Hepatocyte (in vitro differentiated cells): Measurements from ENCODE around the gene PIK3CA. TPM values are rescaled to one million over a fixed set of nuclear protein-coding genes. Genes with fewer than 3 reads are reported as not detected.
A peak's percentile ranks its signal among the peaks of the same experiment; 100 is the strongest.

Experiments used
- DNase-seq: peaks from one replicate; pipeline ENCODE4 v3.0.0-alpha.2; 2016; ENCODE audit warnings: low spot score
- H2AFZ ChIP-seq: fragments of 200-600 bp; sonication (generic); 2 replicates; pipeline ENCODE4 v1.6.0; 2016; ENCODE audit warnings: antibody characterized with exemption, mild to moderate bottlenecking
- H3K27ac ChIP-seq: fragments of 200-600 bp; sonication (generic); 2 replicates; pipeline ENCODE4 v1.5.1; 2016; ENCODE audit warnings: mild to moderate bottlenecking
- H3K27me3 ChIP-seq: fragments of 200-600 bp; sonication (generic); 2 replicates; pipeline ENCODE4 v1.6.1; 2016
- H3K36me3 ChIP-seq: fragments of 200-600 bp; sonication (generic); replicated peaks from 2 replicates; pipeline ENCODE4 v1.5.1; 2016; ENCODE audit warnings: low read depth; ENCODE audit not compliant: insufficient read depth
- H3K4me1 ChIP-seq: fragments of 200-600 bp; sonication (generic); 2 replicates; pipeline ENCODE4 v1.5.1; 2016; ENCODE audit warnings: mild to moderate bottlenecking, moderate library complexity; ENCODE audit not compliant: insufficient read depth
- H3K4me2 ChIP-seq: fragments of 200-600 bp; sonication (generic); 2 replicates; pipeline ENCODE4 v1.6.0; 2016
- H3K4me3 ChIP-seq: fragments of 200-600 bp; sonication (generic); 2 replicates; pipeline ENCODE4 v1.5.1; 2016; ENCODE audit warnings: mild to moderate bottlenecking
- H3K79me2 ChIP-seq: fragments of 200-600 bp; sonication (generic); 2 replicates; pipeline ENCODE4 v1.6.0; 2017; ENCODE audit warnings: mild to moderate bottlenecking
- H3K9me2 ChIP-seq: fragments of 200-600 bp; sonication (generic); replicated peaks from 2 replicates; pipeline ENCODE4 v1.6.0; 2017; ENCODE audit warnings: mild to moderate bottlenecking; ENCODE audit not compliant: insufficient read depth
- H3K9me3 ChIP-seq: fragments of 200-600 bp; sonication (generic); 2 replicates; pipeline ENCODE4 v1.5.1; 2016; ENCODE audit warnings: low read depth, mild to moderate bottlenecking
- H4K20me1 ChIP-seq: fragments of 200-600 bp; sonication (generic); 2 replicates; pipeline ENCODE4 v1.6.0; 2016; ENCODE audit warnings: mild to moderate bottlenecking; ENCODE audit not compliant: insufficient read depth, poor library complexity, severe bottlenecking
- EZH2 ChIP-seq: fragments of 200-600 bp; sonication (generic); IDR thresholded peaks from 2 replicates; pipeline ENCODE4 v1.6.1; 2016; ENCODE audit warnings: antibody characterized with exemption, mild to moderate bottlenecking, borderline replicate concordance
- EZH2phosphoT487 ChIP-seq: fragments of 200-600 bp; sonication (generic); IDR thresholded peaks from one replicate; pipeline ENCODE4 v1.6.1; 2018; ENCODE audit warnings: antibody characterized with exemption, mild to moderate bottlenecking, low read depth, moderate library complexity; ENCODE audit not compliant: unreplicated experiment, severe bottlenecking
- WGBS: methylation state at CpG from one replicate; pipeline ENCODE4 v1.1.6; 2016; ENCODE audit warnings: low lambda C conversion rate; ENCODE audit errors: missing lambda C conversion rate; 5-methylcytosine and 5-hydroxymethylcytosine counted together
- polyA plus RNA-seq: library from polyadenylated mRNA; unstranded; fragments of >200 nt; fragmentation: Nextera tagmentation; extraction: Ambion mirVana; gene quantifications from 2 replicates; pipeline ENCODE4 v1.2.1, GENCODE V29; 2016
- small RNA-seq: library from RNA; depleted of rRNA; stranded (forward); fragments of <200 nt; gene quantifications from one replicate; pipeline ENCODE3, GENCODE V24; 2014
- total RNA-seq: library from RNA; depleted of rRNA; stranded (reverse); fragments of >200 nt; gene quantifications from 2 replicates; pipeline ENCODE4 v1.2.3, GENCODE V29; 2014
- TF ChIP-seq, protein P1 (sequence below): fragments of 200-600 bp; sonication (generic); IDR thresholded peaks from 2 replicates; pipeline ENCODE4 v1.5.1; 2016; ENCODE audit warnings: antibody characterized with exemption, mild to moderate bottlenecking; ENCODE audit not compliant: poor library complexity

The PIK3CA gene
- total and polyA plus RNA-seq, 2 experiments from 2014 or later = 5.9 to 21.0 TPM

- Histone ChIP-seq H3K4me1 (no peaks in the 10 kb centered on the region), H3K4me3 (no peak overlapping the region), H3K27me3 (no peaks in the 10 kb centered on the region), H2AFZ (no peak overlapping the region), H3K36me3 (no peaks in the 10 kb centered on the region), H3K27ac (no peak overlapping the region), H3K9me2 (no peaks in the 10 kb centered on the region), H3K9me3 (no peaks in the 10 kb centered on the region), H4K20me1 (no peaks in the 10 kb centered on the region), H3K79me2 (no peaks in the 10 kb centered on the region), H3K4me2 (peak overlapping the region; percentile 52)
- WGBS = 66% methylated on average over 6 of the region's 6 CpGs
- no peak for DNase-seq
- TF ChIP-seq EZH2 (no peak), EZH2phosphoT487 (no peak)
- TF ChIP-seq, protein P1, sequence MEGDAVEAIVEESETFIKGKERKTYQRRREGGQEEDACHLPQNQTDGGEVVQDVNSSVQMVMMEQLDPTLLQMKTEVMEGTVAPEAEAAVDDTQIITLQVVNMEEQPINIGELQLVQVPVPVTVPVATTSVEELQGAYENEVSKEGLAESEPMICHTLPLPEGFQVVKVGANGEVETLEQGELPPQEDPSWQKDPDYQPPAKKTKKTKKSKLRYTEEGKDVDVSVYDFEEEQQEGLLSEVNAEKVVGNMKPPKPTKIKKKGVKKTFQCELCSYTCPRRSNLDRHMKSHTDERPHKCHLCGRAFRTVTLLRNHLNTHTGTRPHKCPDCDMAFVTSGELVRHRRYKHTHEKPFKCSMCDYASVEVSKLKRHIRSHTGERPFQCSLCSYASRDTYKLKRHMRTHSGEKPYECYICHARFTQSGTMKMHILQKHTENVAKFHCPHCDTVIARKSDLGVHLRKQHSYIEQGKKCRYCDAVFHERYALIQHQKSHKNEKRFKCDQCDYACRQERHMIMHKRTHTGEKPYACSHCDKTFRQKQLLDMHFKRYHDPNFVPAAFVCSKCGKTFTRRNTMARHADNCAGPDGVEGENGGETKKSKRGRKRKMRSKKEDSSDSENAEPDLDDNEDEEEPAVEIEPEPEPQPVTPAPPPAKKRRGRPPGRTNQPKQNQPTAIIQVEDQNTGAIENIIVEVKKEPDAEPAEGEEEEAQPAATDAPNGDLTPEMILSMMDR = no peak
These were observed 138.2 kb downstream of the PIK3CA start for GRCh38 chr3:179286331-179286730.

DNA sequence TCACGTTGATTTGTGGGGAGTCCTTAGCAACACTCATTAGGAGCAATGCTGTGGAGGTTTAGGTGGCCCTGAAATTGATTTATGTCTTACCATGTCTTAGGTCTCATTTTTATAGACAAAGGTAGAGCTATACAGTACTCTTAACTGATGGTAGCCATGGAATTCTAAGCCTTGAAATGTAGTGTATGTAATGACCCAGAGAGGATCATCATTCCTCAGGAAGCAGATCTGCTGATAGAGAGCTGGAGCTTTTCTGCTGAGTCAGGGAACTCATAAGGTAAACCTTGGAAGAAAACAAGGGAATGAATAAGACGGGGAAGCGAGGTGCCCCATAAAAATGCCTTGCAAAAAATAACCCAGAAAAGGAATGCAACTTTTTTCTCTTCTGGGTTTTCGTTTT, 140.7 kb downstream of the PIK3CA start:
- no peaks in the 10 kb centered on the region for H3K9me2 ChIP-seq
- no peaks in the 10 kb centered on the region for H4K20me1 ChIP-seq
- no peaks in the 10 kb centered on the region for H3K4me1 ChIP-seq
- no peaks in the 10 kb centered on the region for H3K79me2 ChIP-seq
- no peak overlapping the region for H3K27ac ChIP-seq
- 56% methylated on average over 4 of the region's 4 CpGs for WGBS
- no peak overlapping the region for H2AFZ ChIP-seq
- no peak overlapping the region for H3K4me2 ChIP-seq
- H3K27me3 ChIP-seq = no peaks in the 10 kb centered on the region
- no peaks in the 10 kb centered on the region for H3K9me3 ChIP-seq
- no peaks in the 10 kb centered on the region for H3K36me3 ChIP-seq
- peak; percentile 54 for DNase-seq
- H3K4me3 ChIP-seq = no peak overlapping the region
- TF ChIP-seq, protein P1 = no peak
- TF ChIP-seq EZH2phosphoT487 (no peak), EZH2 (no peak)

DNA sequence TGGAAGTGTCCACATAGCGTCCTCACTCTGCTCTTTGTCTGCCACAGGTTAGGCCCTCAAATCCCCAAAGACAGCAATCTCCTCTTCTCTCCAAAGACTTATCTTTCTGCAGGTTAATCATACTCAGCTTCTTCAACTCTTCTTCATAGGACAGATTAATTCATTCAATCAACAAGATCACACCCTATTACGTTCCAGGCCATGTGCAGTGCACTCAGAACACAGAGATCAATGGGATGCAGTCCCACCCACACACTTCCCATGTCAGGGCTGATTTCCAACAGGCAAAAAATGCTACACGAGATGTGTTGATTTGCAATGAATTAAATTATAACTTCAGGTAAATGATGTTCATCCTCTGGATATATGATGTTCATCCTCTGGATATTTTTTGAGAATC, 141.1 kb downstream of the PIK3CA start:
- no peak overlapping the region for H3K27ac ChIP-seq
- H3K9me3 ChIP-seq = no peaks in the 10 kb centered on the region
- no peak for TF ChIP-seq EZH2phosphoT487
- TF ChIP-seq, protein P1 = no peak
- no peak for TF ChIP-seq EZH2
- H4K20me1 ChIP-seq = no peaks in the 10 kb centered on the region
- WGBS = 66% methylated on average over 3 of the region's 3 CpGs
- no peak overlapping the region for H2AFZ ChIP-seq
- H3K4me2 ChIP-seq = no peak overlapping the region
- no peaks in the 10 kb centered on the region for H3K9me2 ChIP-seq
- DNase-seq = no peak
- no peak overlapping the region for H3K4me3 ChIP-seq
- H3K79me2 ChIP-seq = no peaks in the 10 kb centered on the region
- no peaks in the 10 kb centered on the region for H3K27me3 ChIP-seq
- no peaks in the 10 kb centered on the region for H3K4me1 ChIP-seq
- H3K36me3 ChIP-seq = no peaks in the 10 kb centered on the region

Small RNA genes within 50 kb of the gene (small RNA-seq; reads per million reads assigned to genes)
- gene RF00402 = not detected

Other genes starting within 250 kb of the PIK3CA start
- gene ZMAT3, start 76.5 kb upstream of the PIK3CA start, total RNA-seq = 21.4 and 24.0 TPM in 2 replicates
- 17.9 and 18.8 TPM in 2 replicates for gene ZMAT3, start 76.5 kb upstream of the PIK3CA start, polyA plus RNA-seq
- 2.2 and 2.6 TPM in 2 replicates for gene KCNMB3, start 102.8 kb downstream of the PIK3CA start, total RNA-seq
- 3.2 and 3.5 TPM in 2 replicates for gene KCNMB3, start 102.8 kb downstream of the PIK3CA start, polyA plus RNA-seq
- 54.9 and 60.3 TPM in 2 replicates for gene ZNF639, start 174.7 kb downstream of the PIK3CA start, total RNA-seq
- 26.6 and 29.3 TPM in 2 replicates for gene ZNF639, start 174.7 kb downstream of the PIK3CA start, polyA plus RNA-seq
- 29.1 and 29.6 TPM in 2 replicates for gene MFN1, start 199.4 kb downstream of the PIK3CA start, total RNA-seq
- gene MFN1, start 199.4 kb downstream of the PIK3CA start, polyA plus RNA-seq = 15.7 and 15.9 TPM in 2 replicates